ENCODE measurements around the gene C8G.
A peak's percentile ranks its signal among the peaks of the same experiment; 100 is the strongest.

Gene C8G

DNA sequence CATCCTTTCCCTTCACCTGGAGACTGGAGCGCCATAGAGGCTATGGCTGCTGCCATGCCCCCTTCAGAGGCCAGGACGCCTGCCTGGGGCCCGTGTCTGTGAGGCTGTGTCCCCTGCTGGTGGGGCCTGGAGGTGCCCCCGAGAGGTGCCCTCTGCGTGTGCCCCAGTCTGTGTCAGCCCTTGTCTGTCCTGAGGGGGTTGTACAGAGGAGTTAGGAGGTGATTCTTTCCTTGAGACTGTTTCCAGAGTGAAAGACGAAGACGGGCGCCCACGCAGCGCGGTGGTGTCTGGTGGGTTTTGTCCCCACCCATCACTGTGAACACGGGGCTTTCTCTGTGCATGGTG lies 34.2 kb upstream of the C8G start:
- no peaks in the 10 kb centered on the region for H3K27me3 ChIP-seq (ENCODE audit: insufficient read depth, low read length, poor library complexity)
- no peak overlapping the region for H3K4me3 ChIP-seq (ENCODE audit: low read depth in 1 of 2, low read length in 2 of 2)
- no peak overlapping the region for H3K27ac ChIP-seq (ENCODE audit: low read length)
- peaks cover 16% of the 10 kb centered on the region; the same call in 1 of the 2 replicates for H3K79me2 ChIP-seq (ENCODE audit: insufficient read depth, low read length)
- peak; percentile 50; the same call in 1 of the 3 replicates for ATAC-seq (ENCODE audit: insufficient read depth, low read depth)
- H3K9ac ChIP-seq (ENCODE audit: low read depth, low read length), result no peak overlapping the region
- TF ChIP-seq EZH2 (IDR thresholded peaks at IDR 0.05; ENCODE audit: borderline replicate concordance, low read depth, low read length, severe bottlenecking), result no peak
- TF ChIP-seq, protein P1, sequence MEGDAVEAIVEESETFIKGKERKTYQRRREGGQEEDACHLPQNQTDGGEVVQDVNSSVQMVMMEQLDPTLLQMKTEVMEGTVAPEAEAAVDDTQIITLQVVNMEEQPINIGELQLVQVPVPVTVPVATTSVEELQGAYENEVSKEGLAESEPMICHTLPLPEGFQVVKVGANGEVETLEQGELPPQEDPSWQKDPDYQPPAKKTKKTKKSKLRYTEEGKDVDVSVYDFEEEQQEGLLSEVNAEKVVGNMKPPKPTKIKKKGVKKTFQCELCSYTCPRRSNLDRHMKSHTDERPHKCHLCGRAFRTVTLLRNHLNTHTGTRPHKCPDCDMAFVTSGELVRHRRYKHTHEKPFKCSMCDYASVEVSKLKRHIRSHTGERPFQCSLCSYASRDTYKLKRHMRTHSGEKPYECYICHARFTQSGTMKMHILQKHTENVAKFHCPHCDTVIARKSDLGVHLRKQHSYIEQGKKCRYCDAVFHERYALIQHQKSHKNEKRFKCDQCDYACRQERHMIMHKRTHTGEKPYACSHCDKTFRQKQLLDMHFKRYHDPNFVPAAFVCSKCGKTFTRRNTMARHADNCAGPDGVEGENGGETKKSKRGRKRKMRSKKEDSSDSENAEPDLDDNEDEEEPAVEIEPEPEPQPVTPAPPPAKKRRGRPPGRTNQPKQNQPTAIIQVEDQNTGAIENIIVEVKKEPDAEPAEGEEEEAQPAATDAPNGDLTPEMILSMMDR (IDR thresholded peaks at IDR 0.05; ENCODE audit: borderline replicate concordance, extremely low read depth, low read length, poor library complexity, severe bottlenecking), result peak; percentile 5
- no peak for DNase-seq
- peaks cover 25% of the 10 kb centered on the region for H4K20me1 ChIP-seq (ENCODE audit: insufficient read depth, low read length)
- H3K4me2 ChIP-seq (ENCODE audit: insufficient read depth, low read length), result no peak overlapping the region
- H2AFZ ChIP-seq (ENCODE audit: low read depth, low read length), result no peak overlapping the region
- H3K9me3 ChIP-seq (ENCODE audit: insufficient read depth, low read length, severe bottlenecking), result no peaks in the 10 kb centered on the region
- peaks cover 80% of the 10 kb centered on the region for H3K36me3 ChIP-seq (ENCODE audit: insufficient read depth, low read length)
- no peaks in the 10 kb centered on the region for H3K4me1 ChIP-seq (ENCODE audit: insufficient read depth, low read length)

- no peak overlapping the region for H2AFZ ChIP-seq (ENCODE audit: low read depth, low read length)
- no peak overlapping the region for H3K4me2 ChIP-seq (ENCODE audit: insufficient read depth, low read length)
- H3K4me1 ChIP-seq (ENCODE audit: insufficient read depth, low read length), result no peaks in the 10 kb centered on the region
- DNase-seq (no peak), ATAC-seq (ENCODE audit: insufficient read depth, low read depth) (no peak)
- no peak overlapping the region for H3K4me3 ChIP-seq (ENCODE audit: low read depth in 1 of 2, low read length in 2 of 2)
- H4K20me1 ChIP-seq (ENCODE audit: insufficient read depth, low read length), result peaks cover 30% of the 10 kb centered on the region; the same call in 1 of the 2 replicates
- H3K36me3 ChIP-seq (ENCODE audit: insufficient read depth, low read length), result peaks cover 80% of the 10 kb centered on the region
- peaks cover 16% of the 10 kb centered on the region; the same call in 1 of the 2 replicates for H3K79me2 ChIP-seq (ENCODE audit: insufficient read depth, low read length)
- no peak overlapping the region for H3K27ac ChIP-seq (ENCODE audit: low read length)
- no peak overlapping the region for H3K9ac ChIP-seq (ENCODE audit: low read depth, low read length)
- TF ChIP-seq, protein P1 (IDR thresholded peaks at IDR 0.05; ENCODE audit: borderline replicate concordance, extremely low read depth, low read length, poor library complexity, severe bottlenecking), result no peak
- no peak for TF ChIP-seq EZH2 (IDR thresholded peaks at IDR 0.05; ENCODE audit: borderline replicate concordance, low read depth, low read length, severe bottlenecking)
- H3K27me3 ChIP-seq (ENCODE audit: insufficient read depth, low read length, poor library complexity), result no peaks in the 10 kb centered on the region
- no peaks in the 10 kb centered on the region for H3K9me3 ChIP-seq (ENCODE audit: insufficient read depth, low read length, severe bottlenecking)
These were observed 31.2 kb upstream of the C8G start for GRCh38 chr9:136913701-136914438.

- H3K79me2 ChIP-seq (ENCODE audit: insufficient read depth, low read length), result peaks cover 16% of the 10 kb centered on the region; the same call in 1 of the 2 replicates
- DNase-seq (no peak), ATAC-seq (ENCODE audit: insufficient read depth, low read depth) (no peak)
- no peak for TF ChIP-seq EZH2 (IDR thresholded peaks at IDR 0.05; ENCODE audit: borderline replicate concordance, low read depth, low read length, severe bottlenecking)
- TF ChIP-seq, protein P1 (IDR thresholded peaks at IDR 0.05; ENCODE audit: borderline replicate concordance, extremely low read depth, low read length, poor library complexity, severe bottlenecking), result no peak
- H3K4me2 ChIP-seq (ENCODE audit: insufficient read depth, low read length), result no peak overlapping the region
- no peaks in the 10 kb centered on the region for H3K9me3 ChIP-seq (ENCODE audit: insufficient read depth, low read length, severe bottlenecking)
- H3K9ac ChIP-seq (ENCODE audit: low read depth, low read length), result no peak overlapping the region
- H3K4me3 ChIP-seq (ENCODE audit: low read depth in 1 of 2, low read length in 2 of 2), result no peak overlapping the region
- no peak overlapping the region for H3K27ac ChIP-seq (ENCODE audit: low read length)
- H3K4me1 ChIP-seq (ENCODE audit: insufficient read depth, low read length), result no peaks in the 10 kb centered on the region
- no peaks in the 10 kb centered on the region for H3K27me3 ChIP-seq (ENCODE audit: insufficient read depth, low read length, poor library complexity)
- H3K36me3 ChIP-seq (ENCODE audit: insufficient read depth, low read length), result peaks cover 80% of the 10 kb centered on the region
- no peak overlapping the region for H2AFZ ChIP-seq (ENCODE audit: low read depth, low read length)
- H4K20me1 ChIP-seq (ENCODE audit: insufficient read depth, low read length), result peaks cover 31% of the 10 kb centered on the region
These were observed 29.3 kb upstream of the C8G start for GRCh38 chr9:136915632-136916329.
